ENCODE measurements around the gene TAF4. TPM values are rescaled to one million over a fixed set of nuclear protein-coding genes. Genes with fewer than 3 reads are reported as not detected.

TAF4 gene
- total RNA-seq, 2 donors from 2014 or later: 10.4 to 11.0 TPM

GRCh38 chr20:62029296-62029695, 36.4 kb downstream of the TAF4 start:
- H3K4me3 ChIP-seq: no peak overlapping the region
- no peak for DNase-seq (ENCODE audit: low spot score)
- H3K4me1 ChIP-seq (ENCODE audit: control insufficient read depth in 1 of 2, low read depth in 2 of 2): peaks cover 8 to 34% of the 10 kb centered on the region in 2 donors
- H3K27ac ChIP-seq: no peak overlapping the region
- TF ChIP-seq CTCF (IDR thresholded peaks at IDR 0.05): no peak
- no peaks in the 10 kb centered on the region for H3K9me3 ChIP-seq
- H3K27me3 ChIP-seq (replicated peaks; ENCODE audit: insufficient read depth): no peaks in the 10 kb centered on the region
- ATAC-seq (ENCODE audit: insufficient number of reproducible peaks, low FRiP score, low read depth): no peak
- H3K36me3 ChIP-seq: no peaks in the 10 kb centered on the region

- Histone ChIP-seq H3K27ac (no peak overlapping the region), H3K27me3 (replicated peaks; ENCODE audit: insufficient read depth) (no peaks in the 10 kb centered on the region), H3K9me3 (no peaks in the 10 kb centered on the region), H3K4me1 (ENCODE audit: control insufficient read depth in 1 of 2, low read depth in 2 of 2) (peaks cover 8 to 34% of the 10 kb centered on the region in 2 donors), H3K36me3 (no peaks in the 10 kb centered on the region), H3K4me3 (no peak overlapping the region)
- DNase-seq (ENCODE audit: low spot score): no peak
- ATAC-seq (ENCODE audit: insufficient number of reproducible peaks, low FRiP score, low read depth): no peak
- no peak for TF ChIP-seq CTCF (IDR thresholded peaks at IDR 0.05)
Observed at GRCh38 chr20:62028384-62028783, 37.3 kb downstream of the TAF4 start.

DNA sequence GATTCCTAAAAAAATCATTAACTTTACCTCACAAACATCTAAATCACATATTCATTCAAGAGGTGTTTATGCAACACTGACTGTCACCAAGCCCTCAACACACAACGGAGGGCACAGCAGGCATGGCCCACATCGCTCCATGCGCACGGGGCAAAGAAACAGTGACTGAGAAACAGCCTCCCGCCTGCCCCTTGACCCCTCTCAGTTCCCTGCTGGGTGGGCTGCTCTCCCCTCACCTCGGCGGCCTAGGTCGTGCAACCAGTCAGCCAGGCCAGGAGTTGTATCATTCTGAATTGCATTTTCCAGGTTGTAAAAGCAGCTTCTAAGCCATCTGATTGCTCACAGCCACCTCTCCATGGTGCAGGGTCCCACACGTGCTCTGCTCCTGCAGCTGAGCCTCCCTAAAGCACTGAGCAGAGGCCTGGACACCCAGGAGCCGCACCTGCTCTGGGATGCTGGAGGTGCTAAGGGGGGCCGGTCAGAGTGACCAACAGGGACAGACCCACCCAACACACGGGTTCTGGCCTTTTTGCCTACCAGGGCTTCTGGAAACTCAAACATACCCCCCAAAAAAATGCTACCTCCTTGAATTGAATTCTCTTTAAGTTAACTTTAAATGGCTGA, 37.9 kb downstream of the TAF4 start:
- H3K36me3 ChIP-seq: no peaks in the 10 kb centered on the region
- no peaks in the 10 kb centered on the region for H3K27me3 ChIP-seq (replicated peaks; ENCODE audit: insufficient read depth)
- H3K4me1 ChIP-seq (ENCODE audit: control insufficient read depth in 1 of 2, low read depth in 2 of 2): peaks cover 7 to 32% of the 10 kb centered on the region in 2 donors
- TF ChIP-seq CTCF (IDR thresholded peaks at IDR 0.05): no peak
- H3K9me3 ChIP-seq: no peaks in the 10 kb centered on the region
- DNase-seq (ENCODE audit: low spot score): no peak
- no peak for ATAC-seq (ENCODE audit: insufficient number of reproducible peaks, low FRiP score, low read depth)
- no peak overlapping the region for H3K27ac ChIP-seq
- H3K4me3 ChIP-seq: no peak overlapping the region

DNA sequence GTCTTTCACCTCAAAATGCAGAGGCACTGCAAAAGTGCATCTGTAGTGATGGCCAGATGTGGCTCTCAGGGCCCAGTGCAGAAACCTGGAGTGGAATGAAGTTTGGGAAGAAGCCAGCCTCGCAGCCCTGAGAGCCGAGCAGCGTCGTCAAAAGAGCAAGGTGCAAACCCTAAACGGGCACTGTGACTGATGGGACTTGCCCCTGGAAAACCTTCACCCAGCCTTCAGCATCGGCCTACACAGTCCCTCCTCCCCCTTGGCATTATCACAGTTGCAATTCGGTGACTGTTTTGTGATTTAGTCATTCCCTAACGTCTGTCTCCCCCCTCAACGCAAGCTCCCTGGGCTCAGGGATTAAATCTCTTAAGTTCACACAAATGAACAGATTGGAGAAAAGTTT, 38.6 kb downstream of the TAF4 start:
- Histone ChIP-seq H3K4me1 (ENCODE audit: control insufficient read depth in 1 of 2, low read depth in 2 of 2) (peaks cover 4 to 28% of the 10 kb centered on the region in 2 donors), H3K4me3 (no peak overlapping the region), H3K9me3 (no peaks in the 10 kb centered on the region), H3K27ac (no peak overlapping the region), H3K36me3 (no peaks in the 10 kb centered on the region), H3K27me3 (replicated peaks; ENCODE audit: insufficient read depth) (no peaks in the 10 kb centered on the region)
- no peak for ATAC-seq (ENCODE audit: insufficient number of reproducible peaks, low FRiP score, low read depth)
- DNase-seq (ENCODE audit: low spot score): no peak
- no peak for TF ChIP-seq CTCF (IDR thresholded peaks at IDR 0.05)

GRCh38 chr20:62026564-62026856, 39.2 kb downstream of the TAF4 start:
- DNase-seq (ENCODE audit: low spot score) (no peak), ATAC-seq (ENCODE audit: insufficient number of reproducible peaks, low FRiP score, low read depth) (no peak)
- H3K4me1 ChIP-seq (ENCODE audit: control insufficient read depth in 1 of 2, low read depth in 2 of 2): peaks cover 4 to 28% of the 10 kb centered on the region in 2 donors
- TF ChIP-seq CTCF (IDR thresholded peaks at IDR 0.05): no peak
- no peaks in the 10 kb centered on the region for H3K9me3 ChIP-seq
- H3K4me3 ChIP-seq: no peak overlapping the region
- no peaks in the 10 kb centered on the region for H3K36me3 ChIP-seq
- no peaks in the 10 kb centered on the region for H3K27me3 ChIP-seq (replicated peaks; ENCODE audit: insufficient read depth)
- H3K27ac ChIP-seq: no peak overlapping the region
